GM19372 (cell line): ENCODE measurements around the gene BMPR1A.

Source experiments
- ATAC-seq: cut with Tn5 transposase; IDR thresholded peaks from one replicate; pipeline ENCODE4 v1.9.1; 2021; ENCODE audit warnings: mild to moderate bottlenecking, low read depth, moderate library complexity; ENCODE audit not compliant: unreplicated experiment

The BMPR1A gene

GRCh38 chr10:86795353-86795752 lies 38.9 kb downstream of the BMPR1A start:
- ATAC-seq, result no peak

- no peak for ATAC-seq
Measured at GRCh38 chr10:86798025-86798424, 41.6 kb downstream of the BMPR1A start.

- ATAC-seq, result peak; percentile 85
Measured at GRCh38 chr10:86798611-86799010, 42.2 kb downstream of the BMPR1A start.

- ATAC-seq, result no peak
Measured at GRCh38 chr10:86799188-86799845, 42.9 kb downstream of the BMPR1A start.

GRCh38 chr10:86801995-86802394 lies 45.6 kb downstream of the BMPR1A start:
- ATAC-seq, result no peak

GRCh38 chr10:86802473-86803108 lies 46.2 kb downstream of the BMPR1A start:
- ATAC-seq, result no peak

- ATAC-seq, result no peak
Measured at GRCh38 chr10:86803156-86803555, 46.7 kb downstream of the BMPR1A start.

- ATAC-seq, result no peak
Measured at GRCh38 chr10:86804805-86805204, 48.4 kb downstream of the BMPR1A start.

GRCh38 chr10:86813101-86813500 lies 56.7 kb downstream of the BMPR1A start:
- ATAC-seq, result no peak

GRCh38 chr10:86813982-86814381 lies 57.6 kb downstream of the BMPR1A start:
- ATAC-seq, result no peak

- ATAC-seq, result no peak
Measured at GRCh38 chr10:86815035-86815617, 58.7 kb downstream of the BMPR1A start.

- ATAC-seq, result no peak
Measured at GRCh38 chr10:86815640-86816039, 59.2 kb downstream of the BMPR1A start.

GRCh38 chr10:86817246-86817645 lies 60.8 kb downstream of the BMPR1A start:
- ATAC-seq, result no peak

GRCh38 chr10:86819567-86819966 lies 63.1 kb downstream of the BMPR1A start:
- ATAC-seq, result no peak

- ATAC-seq, result no peak
Measured at GRCh38 chr10:86820509-86820908, 64.1 kb downstream of the BMPR1A start.

GRCh38 chr10:86821388-86821999 lies 65.1 kb downstream of the BMPR1A start:
- no peak for ATAC-seq

- ATAC-seq, result no peak
Measured at GRCh38 chr10:86823565-86823964, 67.1 kb downstream of the BMPR1A start.

- ATAC-seq, result no peak
Measured at GRCh38 chr10:86824151-86824550, 67.7 kb downstream of the BMPR1A start.

GRCh38 chr10:86825366-86825765 lies 68.9 kb downstream of the BMPR1A start:
- no peak for ATAC-seq

- ATAC-seq, result no peak
Measured at GRCh38 chr10:86827639-86828038, 71.2 kb downstream of the BMPR1A start.

GRCh38 chr10:86828145-86828544 lies 71.7 kb downstream of the BMPR1A start:
- no peak for ATAC-seq

- ATAC-seq, result no peak
Measured at GRCh38 chr10:86829472-86829871, 73.1 kb downstream of the BMPR1A start.
